GM23338 (cell line): ENCODE data around the gene GEMIN2.

Source experiments
- CREB1 ChIP-seq: fragments of 250-450 bp; sonication (Bioruptor Pico); IDR thresholded peaks from 2 replicates; pipeline ENCODE4 v1.5.0; 2020; ENCODE audit warnings: low read depth, mild to moderate bottlenecking, moderate library complexity
- EZH2 ChIP-seq: fragments of 200-600 bp; sonication (generic); IDR thresholded peaks from one replicate; pipeline ENCODE4 v1.8.0; 2017; ENCODE audit warnings: antibody characterized with exemption, mild to moderate bottlenecking, low read depth; ENCODE audit not compliant: unreplicated experiment
- EZH2phosphoT487 ChIP-seq: fragments of 200-600 bp; sonication (generic); IDR thresholded peaks from one replicate; pipeline ENCODE4 v1.8.1; 2018; ENCODE audit warnings: antibody characterized with exemption; ENCODE audit not compliant: unreplicated experiment
- JUNB ChIP-seq: IDR thresholded peaks from one replicate; pipeline ENCODE4 v1.6.1; 2016; ENCODE audit warnings: antibody characterized with exemption; ENCODE audit not compliant: unreplicated experiment
- POLR2AphosphoS5 ChIP-seq: IDR thresholded peaks from 2 replicates; pipeline ENCODE4 v1.6.1; 2016; ENCODE audit warnings: antibody characterized with exemption, low read depth
- STAT1 ChIP-seq: IDR thresholded peaks from one replicate; pipeline ENCODE4 v1.6.1; 2016; ENCODE audit warnings: antibody characterized with exemption; ENCODE audit not compliant: unreplicated experiment
- ZNF114 ChIP-seq: fragments of 250-450 bp; sonication (Bioruptor Pico); IDR thresholded peaks from 2 replicates; pipeline ENCODE4 v1.5.0; 2020; ENCODE audit warnings: mild to moderate bottlenecking, moderate library complexity
- ZNF331 ChIP-seq: fragments of 250-450 bp; sonication (Bioruptor Pico); IDR thresholded peaks from 2 replicates; pipeline ENCODE4 v1.5.0; 2020; ENCODE audit warnings: low read depth, mild to moderate bottlenecking, moderate library complexity
- TF ChIP-seq, protein P1 (sequence below), 2 experiments: fragments of 200-600 bp in 1 of 2; sonication (generic) in 1 of 2; conservative IDR thresholded peaks; 2 replicates each; pipeline versions ENCODE4 v1.5.1 to v1.6.1; 2016 to 2017; ENCODE audit warnings: antibody characterized with exemption in 2 of 2, low read depth in 2 of 2, mild to moderate bottlenecking in 2 of 2, moderate library complexity in 1 of 2
- TF ChIP-seq, protein P2 (sequence below): IDR thresholded peaks from one replicate; pipeline ENCODE4 v1.6.1; 2018; ENCODE audit warnings: antibody characterized with exemption; ENCODE audit not compliant: unreplicated experiment
- TF ChIP-seq, protein P3 (sequence below): IDR thresholded peaks from 2 replicates; pipeline ENCODE4 v1.6.1; 2016; ENCODE audit warnings: antibody characterized with exemption
- TF ChIP-seq, protein P4 (sequence below): fragments of 250-450 bp; sonication (Bioruptor Pico); IDR thresholded peaks from 2 replicates; pipeline ENCODE4 v1.5.0; 2020; ENCODE audit warnings: mild to moderate bottlenecking, moderate library complexity

DNA sequence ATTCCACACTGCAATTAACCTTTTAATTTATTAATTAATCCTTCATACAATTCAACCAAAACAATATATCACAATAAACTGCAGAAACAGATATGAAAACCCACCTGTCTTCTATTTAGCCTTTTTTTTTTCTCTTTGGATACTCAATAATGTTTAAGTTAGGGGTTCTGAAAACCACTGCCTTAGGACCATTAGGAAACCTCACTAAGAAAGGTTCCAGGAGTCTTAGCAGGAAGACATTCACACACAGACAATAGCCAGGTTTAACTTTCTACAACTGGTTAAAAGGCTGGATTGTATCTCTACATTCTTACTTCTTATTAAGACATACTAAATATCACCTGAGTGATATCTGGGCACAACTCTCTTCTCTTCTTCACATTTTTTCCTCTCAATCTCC is 14.4 kb upstream of the GEMIN2 start:
- no peak for TF ChIP-seq POLR2AphosphoS5
- TF ChIP-seq, protein P1, sequence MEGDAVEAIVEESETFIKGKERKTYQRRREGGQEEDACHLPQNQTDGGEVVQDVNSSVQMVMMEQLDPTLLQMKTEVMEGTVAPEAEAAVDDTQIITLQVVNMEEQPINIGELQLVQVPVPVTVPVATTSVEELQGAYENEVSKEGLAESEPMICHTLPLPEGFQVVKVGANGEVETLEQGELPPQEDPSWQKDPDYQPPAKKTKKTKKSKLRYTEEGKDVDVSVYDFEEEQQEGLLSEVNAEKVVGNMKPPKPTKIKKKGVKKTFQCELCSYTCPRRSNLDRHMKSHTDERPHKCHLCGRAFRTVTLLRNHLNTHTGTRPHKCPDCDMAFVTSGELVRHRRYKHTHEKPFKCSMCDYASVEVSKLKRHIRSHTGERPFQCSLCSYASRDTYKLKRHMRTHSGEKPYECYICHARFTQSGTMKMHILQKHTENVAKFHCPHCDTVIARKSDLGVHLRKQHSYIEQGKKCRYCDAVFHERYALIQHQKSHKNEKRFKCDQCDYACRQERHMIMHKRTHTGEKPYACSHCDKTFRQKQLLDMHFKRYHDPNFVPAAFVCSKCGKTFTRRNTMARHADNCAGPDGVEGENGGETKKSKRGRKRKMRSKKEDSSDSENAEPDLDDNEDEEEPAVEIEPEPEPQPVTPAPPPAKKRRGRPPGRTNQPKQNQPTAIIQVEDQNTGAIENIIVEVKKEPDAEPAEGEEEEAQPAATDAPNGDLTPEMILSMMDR (conservative IDR thresholded peaks at IDR 0.05; ENCODE audit: low read depth in 2 of 2): no peak
- TF ChIP-seq EZH2phosphoT487: no peak
- TF ChIP-seq EZH2: no peak
- TF ChIP-seq CREB1 (CRISPR knock-in tag): no peak
- no peak for TF ChIP-seq ZNF331 (CRISPR knock-in tag)
- TF ChIP-seq, protein P2, sequence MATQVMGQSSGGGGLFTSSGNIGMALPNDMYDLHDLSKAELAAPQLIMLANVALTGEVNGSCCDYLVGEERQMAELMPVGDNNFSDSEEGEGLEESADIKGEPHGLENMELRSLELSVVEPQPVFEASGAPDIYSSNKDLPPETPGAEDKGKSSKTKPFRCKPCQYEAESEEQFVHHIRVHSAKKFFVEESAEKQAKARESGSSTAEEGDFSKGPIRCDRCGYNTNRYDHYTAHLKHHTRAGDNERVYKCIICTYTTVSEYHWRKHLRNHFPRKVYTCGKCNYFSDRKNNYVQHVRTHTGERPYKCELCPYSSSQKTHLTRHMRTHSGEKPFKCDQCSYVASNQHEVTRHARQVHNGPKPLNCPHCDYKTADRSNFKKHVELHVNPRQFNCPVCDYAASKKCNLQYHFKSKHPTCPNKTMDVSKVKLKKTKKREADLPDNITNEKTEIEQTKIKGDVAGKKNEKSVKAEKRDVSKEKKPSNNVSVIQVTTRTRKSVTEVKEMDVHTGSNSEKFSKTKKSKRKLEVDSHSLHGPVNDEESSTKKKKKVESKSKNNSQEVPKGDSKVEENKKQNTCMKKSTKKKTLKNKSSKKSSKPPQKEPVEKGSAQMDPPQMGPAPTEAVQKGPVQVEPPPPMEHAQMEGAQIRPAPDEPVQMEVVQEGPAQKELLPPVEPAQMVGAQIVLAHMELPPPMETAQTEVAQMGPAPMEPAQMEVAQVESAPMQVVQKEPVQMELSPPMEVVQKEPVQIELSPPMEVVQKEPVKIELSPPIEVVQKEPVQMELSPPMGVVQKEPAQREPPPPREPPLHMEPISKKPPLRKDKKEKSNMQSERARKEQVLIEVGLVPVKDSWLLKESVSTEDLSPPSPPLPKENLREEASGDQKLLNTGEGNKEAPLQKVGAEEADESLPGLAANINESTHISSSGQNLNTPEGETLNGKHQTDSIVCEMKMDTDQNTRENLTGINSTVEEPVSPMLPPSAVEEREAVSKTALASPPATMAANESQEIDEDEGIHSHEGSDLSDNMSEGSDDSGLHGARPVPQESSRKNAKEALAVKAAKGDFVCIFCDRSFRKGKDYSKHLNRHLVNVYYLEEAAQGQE: no peak
- TF ChIP-seq, protein P3, sequence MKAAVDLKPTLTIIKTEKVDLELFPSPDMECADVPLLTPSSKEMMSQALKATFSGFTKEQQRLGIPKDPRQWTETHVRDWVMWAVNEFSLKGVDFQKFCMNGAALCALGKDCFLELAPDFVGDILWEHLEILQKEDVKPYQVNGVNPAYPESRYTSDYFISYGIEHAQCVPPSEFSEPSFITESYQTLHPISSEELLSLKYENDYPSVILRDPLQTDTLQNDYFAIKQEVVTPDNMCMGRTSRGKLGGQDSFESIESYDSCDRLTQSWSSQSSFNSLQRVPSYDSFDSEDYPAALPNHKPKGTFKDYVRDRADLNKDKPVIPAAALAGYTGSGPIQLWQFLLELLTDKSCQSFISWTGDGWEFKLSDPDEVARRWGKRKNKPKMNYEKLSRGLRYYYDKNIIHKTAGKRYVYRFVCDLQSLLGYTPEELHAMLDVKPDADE: no peak
- no peak for TF ChIP-seq JUNB
- TF ChIP-seq STAT1: no peak
- TF ChIP-seq ZNF114 (CRISPR knock-in tag): no peak
- TF ChIP-seq, protein P4, sequence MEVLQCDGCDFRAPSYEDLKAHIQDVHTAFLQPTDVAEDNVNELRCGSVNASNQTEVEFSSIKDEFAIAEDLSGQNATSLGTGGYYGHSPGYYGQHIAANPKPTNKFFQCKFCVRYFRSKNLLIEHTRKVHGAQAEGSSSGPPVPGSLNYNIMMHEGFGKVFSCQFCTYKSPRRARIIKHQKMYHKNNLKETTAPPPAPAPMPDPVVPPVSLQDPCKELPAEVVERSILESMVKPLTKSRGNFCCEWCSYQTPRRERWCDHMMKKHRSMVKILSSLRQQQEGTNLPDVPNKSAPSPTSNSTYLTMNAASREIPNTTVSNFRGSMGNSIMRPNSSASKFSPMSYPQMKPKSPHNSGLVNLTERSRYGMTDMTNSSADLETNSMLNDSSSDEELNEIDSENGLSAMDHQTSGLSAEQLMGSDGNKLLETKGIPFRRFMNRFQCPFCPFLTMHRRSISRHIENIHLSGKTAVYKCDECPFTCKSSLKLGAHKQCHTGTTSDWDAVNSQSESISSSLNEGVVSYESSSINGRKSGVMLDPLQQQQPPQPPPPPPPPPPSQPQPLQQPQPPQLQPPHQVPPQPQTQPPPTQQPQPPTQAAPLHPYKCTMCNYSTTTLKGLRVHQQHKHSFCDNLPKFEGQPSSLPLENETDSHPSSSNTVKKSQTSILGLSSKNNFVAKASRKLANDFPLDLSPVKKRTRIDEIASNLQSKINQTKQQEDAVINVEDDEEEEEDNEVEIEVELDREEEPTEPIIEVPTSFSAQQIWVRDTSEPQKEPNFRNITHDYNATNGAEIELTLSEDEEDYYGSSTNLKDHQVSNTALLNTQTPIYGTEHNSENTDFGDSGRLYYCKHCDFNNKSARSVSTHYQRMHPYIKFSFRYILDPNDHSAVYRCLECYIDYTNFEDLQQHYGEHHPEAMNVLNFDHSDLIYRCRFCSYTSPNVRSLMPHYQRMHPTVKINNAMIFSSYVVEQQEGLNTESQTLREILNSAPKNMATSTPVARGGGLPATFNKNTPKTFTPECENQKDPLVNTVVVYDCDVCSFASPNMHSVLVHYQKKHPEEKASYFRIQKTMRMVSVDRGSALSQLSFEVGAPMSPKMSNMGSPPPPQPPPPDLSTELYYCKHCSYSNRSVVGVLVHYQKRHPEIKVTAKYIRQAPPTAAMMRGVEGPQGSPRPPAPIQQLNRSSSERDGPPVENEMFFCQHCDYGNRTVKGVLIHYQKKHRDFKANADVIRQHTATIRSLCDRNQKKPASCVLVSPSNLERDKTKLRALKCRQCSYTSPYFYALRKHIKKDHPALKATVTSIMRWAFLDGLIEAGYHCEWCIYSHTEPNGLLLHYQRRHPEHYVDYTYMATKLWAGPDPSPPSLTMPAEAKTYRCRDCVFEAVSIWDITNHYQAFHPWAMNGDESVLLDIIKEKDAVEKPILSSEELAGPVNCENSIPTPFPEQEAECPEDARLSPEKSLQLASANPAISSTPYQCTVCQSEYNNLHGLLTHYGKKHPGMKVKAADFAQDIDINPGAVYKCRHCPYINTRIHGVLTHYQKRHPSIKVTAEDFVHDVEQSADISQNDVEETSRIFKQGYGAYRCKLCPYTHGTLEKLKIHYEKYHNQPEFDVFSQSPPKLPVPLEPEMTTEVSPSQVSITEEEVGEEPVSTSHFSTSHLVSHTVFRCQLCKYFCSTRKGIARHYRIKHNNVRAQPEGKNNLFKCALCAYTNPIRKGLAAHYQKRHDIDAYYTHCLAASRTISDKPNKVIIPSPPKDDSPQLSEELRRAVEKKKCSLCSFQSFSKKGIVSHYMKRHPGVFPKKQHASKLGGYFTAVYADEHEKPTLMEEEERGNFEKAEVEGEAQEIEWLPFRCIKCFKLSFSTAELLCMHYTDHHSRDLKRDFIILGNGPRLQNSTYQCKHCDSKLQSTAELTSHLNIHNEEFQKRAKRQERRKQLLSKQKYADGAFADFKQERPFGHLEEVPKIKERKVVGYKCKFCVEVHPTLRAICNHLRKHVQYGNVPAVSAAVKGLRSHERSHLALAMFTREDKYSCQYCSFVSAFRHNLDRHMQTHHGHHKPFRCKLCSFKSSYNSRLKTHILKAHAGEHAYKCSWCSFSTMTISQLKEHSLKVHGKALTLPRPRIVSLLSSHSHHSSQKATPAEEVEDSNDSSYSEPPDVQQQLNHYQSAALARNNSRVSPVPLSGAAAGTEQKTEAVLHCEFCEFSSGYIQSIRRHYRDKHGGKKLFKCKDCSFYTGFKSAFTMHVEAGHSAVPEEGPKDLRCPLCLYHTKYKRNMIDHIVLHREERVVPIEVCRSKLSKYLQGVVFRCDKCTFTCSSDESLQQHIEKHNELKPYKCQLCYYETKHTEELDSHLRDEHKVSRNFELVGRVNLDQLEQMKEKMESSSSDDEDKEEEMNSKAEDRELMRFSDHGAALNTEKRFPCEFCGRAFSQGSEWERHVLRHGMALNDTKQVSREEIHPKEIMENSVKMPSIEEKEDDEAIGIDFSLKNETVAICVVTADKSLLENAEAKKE: no peak
